Stomach (tissue), 9 donors: ENCODE results near the gene PPARA. TPM values are rescaled to one million over a fixed set of nuclear protein-coding genes. Genes with fewer than 3 reads are reported as not detected.

Experiments
- DNase-seq, 2 donors: peaks; one replicate each; pipeline versions ENCODE4 v3.0.0 to v3.0.0-alpha.2; 2013 to 2019
- H3K27ac ChIP-seq, 5 donors: fragments of 200-600 bp in 4 of 5; sonication (generic) in 4 of 5; one replicate each; pipeline ENCODE4 v1.5.1; 2013 to 2019; ENCODE audit warnings: mild to moderate bottlenecking in 1 of 5, moderate library complexity in 1 of 5
- H3K27me3 ChIP-seq, 3 donors: fragments of 200-600 bp; sonication (generic); one replicate each; pipeline ENCODE4 v1.5.1; 2017 to 2019; ENCODE audit warnings: mixed run types in 1 of 3
- H3K36me3 ChIP-seq, 4 donors: fragments of 200-600 bp; sonication (generic); 1 replicate in 3 of 4; 2 replicates in 1 of 4; pipeline ENCODE4 v1.5.1; 2016 to 2019
- H3K4me1 ChIP-seq, 4 donors: fragments of 200-600 bp; sonication (generic); one replicate each; pipeline ENCODE4 v1.5.1; 2016 to 2019
- H3K4me3 ChIP-seq, 4 donors: fragments of 200-600 bp; sonication (generic) in 3 of 4; one replicate each; pipeline ENCODE4 v1.5.1; 2016 to 2019; ENCODE audit warnings: mild to moderate bottlenecking in 1 of 4
- H3K9me3 ChIP-seq, 4 donors: fragments of 200-600 bp; sonication (generic); one replicate each; pipeline ENCODE4 v1.5.1; 2016 to 2019
- CTCF ChIP-seq, 7 experiments: fragments of 450-650 bp in 4 of 7; fragments of 200-600 bp in 3 of 7; sonication (generic) in 3 of 7; IDR thresholded peaks; one replicate each; pipeline ENCODE4 v1.5.1; 2016 to 2019; ENCODE audit warnings: antibody characterized with exemption in 7 of 7, control low read depth in 2 of 7, mild to moderate bottlenecking in 1 of 7
- EP300 ChIP-seq: sonication (generic); formaldehyde crosslinking; IDR thresholded peaks from one replicate; pipeline ENCODE4 v1.6.1; 2017; ENCODE audit warnings: antibody characterized with exemption
- POLR2A ChIP-seq, 4 donors: fragments of 450-650 bp; IDR thresholded peaks; one replicate each; pipeline ENCODE4 v1.6.1; 2016; ENCODE audit warnings: antibody characterized with exemption in 4 of 4, control low read depth in 2 of 4, mild to moderate bottlenecking in 1 of 4, moderate library complexity in 1 of 4
- POLR2AphosphoS5 ChIP-seq, 3 donors: sonication (generic); formaldehyde crosslinking; IDR thresholded peaks; one replicate each; pipeline ENCODE4 v1.6.1; 2016; ENCODE audit warnings: antibody characterized with exemption in 3 of 3
- WGBS, 5 donors: extraction: QIAGEN DNeasy Blood & Tissue Kit in 3 of 5; methylation state at CpG; one replicate each; pipeline versions ENCODE4 v1.1.5 to v1.1.7; 2013 to 2018; 5-methylcytosine and 5-hydroxymethylcytosine counted together
- intact Hi-C: fragments of 100-400 bp; cut with DNase I; formaldehyde crosslinking; loops from one replicate; pipeline ENCODE4 v1.15.1; 2023; ENCODE audit warnings: low total_unique reads
- polyA plus RNA-seq, 3 donors: library from polyadenylated mRNA; stranded (reverse); fragments of 200-250 nt; gene quantifications; one replicate each; pipeline ENCODE4 v1.2.3, GENCODE V29; 2013
- total RNA-seq, 5 donors: library from RNA; depleted of rRNA; stranded (reverse); fragments of >200 nt; gene quantifications; one replicate each; pipeline versions ENCODE4 v1.1.0 to v1.2.3, GENCODE V29; 2014 to 2016
- donor health status: healthy with polysubstance abuse.
- donor health status: Bipolar disorder and iron deficiency.
- donor health status: healthy.

The PPARA gene
- total and polyA plus RNA-seq, 8 donors: 3.4 to 28.8 (median 11.6) TPM

GRCh38 chr22:46178755-46179505, 28.6 kb downstream of the PPARA start:
- no peak for DNase-seq
- H3K36me3 ChIP-seq: peaks cover 7 to 79% (median 69%) of the 10 kb centered on the region in 4 donors
- WGBS, 5 donors: 88 to 94% (median 93%) methylated on average over 3 to 4 of the region's 4 CpGs

DNA sequence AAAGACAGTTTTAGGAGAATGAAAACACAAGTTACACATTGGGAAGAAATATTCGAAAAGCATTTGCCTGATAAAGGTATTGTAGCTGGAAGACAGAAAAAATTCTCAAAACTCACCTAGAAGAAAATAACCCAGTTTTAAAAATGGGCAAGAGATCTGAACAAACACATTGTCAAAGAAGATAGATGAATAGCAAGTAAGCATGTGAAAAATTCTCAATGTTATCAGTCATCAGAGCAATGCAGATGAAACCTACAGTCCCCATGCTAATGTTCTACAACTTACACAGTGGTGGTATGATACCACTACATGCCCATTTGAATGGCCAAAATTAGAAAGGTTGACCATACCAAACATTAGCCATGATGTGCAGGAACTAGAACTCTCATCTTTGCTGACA, 29.4 kb downstream of the PPARA start:
- 94 to 98% (median 94%) methylated on average over 1 of the region's 1 CpG for WGBS, 5 donors
- Histone ChIP-seq H3K4me3 (no peak overlapping the region), H3K9me3 (peaks cover 8 to 33% (median 24%) of the 10 kb centered on the region in 4 donors), H3K27ac (no peak overlapping the region), H3K36me3 (peaks cover 7 to 86% (median 76%) of the 10 kb centered on the region in 4 donors), H3K27me3 (no peaks in the 10 kb centered on the region), H3K4me1 (no peaks in the 10 kb centered on the region)
- no peak for DNase-seq
- TF ChIP-seq POLR2AphosphoS5 (IDR thresholded peaks at IDR 0.05): no peak
- TF ChIP-seq EP300: no peak
- TF ChIP-seq POLR2A (IDR thresholded peaks at IDR 0.05): no peak
- TF ChIP-seq CTCF (IDR thresholded peaks at IDR 0.05): no peak
- intact Hi-C loops: no loop called here

More at GRCh38 chr22:46178755-46179505, 28.6 kb downstream of the PPARA start:
- Histone ChIP-seq H3K27ac (no peak overlapping the region), H3K4me3 (no peak overlapping the region), H3K4me1 (no peaks in the 10 kb centered on the region), H3K9me3 (peaks cover 8 to 33% (median 24%) of the 10 kb centered on the region in 4 donors), H3K27me3 (no peaks in the 10 kb centered on the region)
- intact Hi-C loops: no loop called here
- TF ChIP-seq CTCF (IDR thresholded peaks at IDR 0.05) (no peak), POLR2A (IDR thresholded peaks at IDR 0.05) (no peak), EP300 (no peak), POLR2AphosphoS5 (IDR thresholded peaks at IDR 0.05) (no peak)

DNA sequence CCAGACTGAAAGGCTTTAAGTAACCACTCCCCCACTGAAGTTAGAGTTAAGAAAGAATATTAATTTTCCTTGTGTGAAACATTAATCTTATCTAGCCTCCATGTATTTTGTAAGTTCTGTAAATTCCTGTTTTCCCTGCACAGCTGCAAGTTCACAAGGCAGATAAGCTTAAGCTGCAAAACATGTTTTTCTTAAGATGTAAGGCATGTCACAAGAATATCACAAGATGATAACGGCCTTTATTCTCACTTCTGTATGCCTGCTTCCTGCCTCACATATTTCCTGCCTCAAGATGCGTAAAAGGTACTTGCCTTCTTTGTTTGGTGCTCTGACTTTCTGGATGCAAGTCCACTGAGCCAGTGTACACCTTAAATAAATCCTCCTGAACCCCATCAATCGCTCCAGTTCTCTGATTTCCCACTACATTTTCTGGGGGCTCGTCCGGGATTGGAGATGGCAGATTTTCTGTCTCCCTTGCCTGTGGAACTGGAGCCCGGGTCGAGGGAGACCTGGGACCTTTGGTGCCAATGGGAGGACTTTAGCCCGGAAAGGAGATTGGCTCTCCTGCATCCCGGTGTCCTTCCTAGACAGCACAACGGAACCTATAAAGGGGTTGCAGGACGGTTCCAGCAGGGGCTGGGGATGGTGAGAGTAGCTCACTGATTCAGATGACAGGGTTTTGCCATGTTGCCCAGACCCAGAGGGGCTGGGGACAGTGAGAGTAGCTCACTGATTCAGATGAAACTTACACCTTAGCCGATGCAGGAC, 30.2 kb downstream of the PPARA start:
- Histone ChIP-seq H3K27ac (no peak overlapping the region), H3K4me3 (no peak overlapping the region), H3K4me1 (no peaks in the 10 kb centered on the region), H3K36me3 (peaks cover 7 to 90% (median 81%) of the 10 kb centered on the region in 4 donors), H3K9me3 (peaks cover 8 to 33% (median 24%) of the 10 kb centered on the region in 4 donors), H3K27me3 (no peaks in the 10 kb centered on the region)
- intact Hi-C loops: no loop called here
- 96 to 98% (median 98%) methylated on average over 12 of the region's 12 CpGs for WGBS, 5 donors
- TF ChIP-seq POLR2AphosphoS5 (IDR thresholded peaks at IDR 0.05) (no peak), CTCF (IDR thresholded peaks at IDR 0.05) (no peak), POLR2A (IDR thresholded peaks at IDR 0.05) (no peak), EP300 (no peak)
- DNase-seq: no peak

DNA sequence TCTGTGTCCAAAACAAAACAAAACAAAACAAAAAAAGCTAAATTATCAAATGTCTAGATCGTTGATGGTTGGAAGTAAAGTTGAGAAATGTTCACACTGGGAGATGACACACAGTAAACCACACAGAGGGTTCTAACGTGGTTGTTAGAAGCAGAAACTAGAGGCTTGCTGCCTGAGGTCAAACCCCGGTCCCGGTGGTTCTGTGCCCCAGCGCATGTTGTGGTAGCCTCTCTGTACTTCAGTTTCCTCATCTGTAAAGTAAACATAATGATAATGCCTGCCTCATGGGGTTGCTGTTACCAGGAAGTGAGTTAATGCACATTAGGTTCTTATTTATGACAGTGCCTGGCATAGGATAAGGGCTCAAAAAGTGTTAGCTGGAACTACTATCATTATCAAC, 33.4 kb downstream of the PPARA start:
- DNase-seq: no peak
- no peak overlapping the region for H3K27ac ChIP-seq

More for the DNA sequence above, 33.4 kb downstream of the PPARA start:
- TF ChIP-seq POLR2A (IDR thresholded peaks at IDR 0.05) (no peak), EP300 (no peak), CTCF (IDR thresholded peaks at IDR 0.05) (no peak), POLR2AphosphoS5 (IDR thresholded peaks at IDR 0.05) (no peak)
- Histone ChIP-seq H3K27me3 (no peaks in the 10 kb centered on the region), H3K9me3 (peaks cover 8 to 34% (median 23%) of the 10 kb centered on the region in 4 donors), H3K4me3 (no peak overlapping the region), H3K36me3 (peaks cover 0 to 87% (median 69%) of the 10 kb centered on the region in 4 donors), H3K4me1 (no peaks in the 10 kb centered on the region)
- 76 to 90% (median 84%) methylated on average over 5 of the region's 5 CpGs for WGBS, 5 donors
- intact Hi-C loops: no loop called here
